NCI-H524 (cell line): ENCODE results near the gene HNF1B.
A peak's percentile ranks its signal among the peaks of the same experiment; 100 is the strongest.

Experiments used
- DNase-seq, 2 experiments: peaks; one replicate each; lab custom pipeline; 2025; lab: John Stamatoyannopoulos, UW

The HNF1B gene

DNA sequence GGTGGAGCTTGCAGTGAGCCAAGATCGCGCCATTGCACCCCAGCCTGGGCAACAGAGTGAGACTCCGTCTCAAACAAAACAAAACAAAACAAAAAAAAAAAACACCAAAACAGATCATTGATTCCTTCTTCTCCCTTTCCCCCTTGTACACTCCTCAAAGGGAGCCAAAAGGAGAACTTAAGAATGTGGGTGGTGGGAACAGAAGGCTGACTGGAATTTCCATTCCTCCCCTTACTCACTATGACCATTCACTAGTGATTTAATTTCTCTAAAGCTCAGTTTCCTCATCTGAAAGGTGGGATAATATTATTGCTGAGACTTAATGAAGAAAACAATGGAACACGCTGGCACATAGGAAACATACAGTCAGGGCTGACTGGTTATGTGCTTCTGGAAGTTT lies 17.1 kb upstream of the HNF1B start:
- no peak for DNase-seq

DNA sequence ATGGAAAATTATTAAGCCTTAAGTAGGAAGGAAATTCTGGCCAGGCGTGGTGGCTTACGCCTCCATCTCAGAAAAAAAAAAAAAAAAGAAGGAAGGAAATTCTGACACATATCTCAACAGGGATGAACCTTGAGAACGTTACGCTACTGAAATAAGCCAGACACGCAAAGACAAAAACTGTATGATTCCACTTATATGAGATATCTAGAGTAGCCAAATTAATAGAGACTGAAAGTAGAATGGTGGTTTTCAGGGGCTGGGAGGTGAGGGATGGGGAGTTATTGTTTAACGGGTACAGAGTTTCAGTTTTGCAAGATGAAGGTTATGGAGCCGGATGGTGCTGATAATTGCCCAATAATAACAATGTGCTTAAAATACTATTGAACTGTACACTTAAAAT lies 16.2 kb upstream of the HNF1B start:
- no peak for DNase-seq

DNA sequence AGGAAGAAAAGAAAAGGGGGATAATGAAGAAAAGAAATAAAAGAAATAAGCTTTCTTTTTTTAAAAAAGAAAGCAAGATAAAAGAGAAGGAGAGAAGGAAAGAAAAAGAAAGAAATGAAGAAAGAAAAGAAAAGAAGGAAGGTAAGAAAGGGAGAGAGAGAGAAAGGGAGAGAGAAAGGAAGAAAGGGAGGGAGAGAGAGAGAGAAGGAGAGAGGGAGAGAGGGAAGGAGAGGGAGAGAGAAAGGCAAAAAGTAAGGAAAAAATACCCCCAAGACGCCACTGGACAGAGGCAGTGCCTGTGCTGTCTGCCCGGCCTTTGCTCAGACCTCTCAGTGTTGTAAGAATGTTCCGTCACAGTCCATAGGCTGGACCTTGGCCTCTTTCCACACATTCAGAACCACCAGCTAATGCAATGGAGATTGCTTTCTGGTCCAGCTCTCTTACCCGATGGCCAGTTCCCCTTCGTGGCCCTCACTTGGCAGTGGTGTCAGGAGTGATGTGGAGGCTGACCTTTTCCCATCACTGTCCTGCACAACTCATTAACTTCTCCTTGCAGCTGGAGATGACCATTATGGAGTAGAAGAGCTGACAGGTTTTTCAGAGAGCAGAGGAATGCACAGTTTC lies 14.3 kb upstream of the HNF1B start:
- DNase-seq = no peak

DNA sequence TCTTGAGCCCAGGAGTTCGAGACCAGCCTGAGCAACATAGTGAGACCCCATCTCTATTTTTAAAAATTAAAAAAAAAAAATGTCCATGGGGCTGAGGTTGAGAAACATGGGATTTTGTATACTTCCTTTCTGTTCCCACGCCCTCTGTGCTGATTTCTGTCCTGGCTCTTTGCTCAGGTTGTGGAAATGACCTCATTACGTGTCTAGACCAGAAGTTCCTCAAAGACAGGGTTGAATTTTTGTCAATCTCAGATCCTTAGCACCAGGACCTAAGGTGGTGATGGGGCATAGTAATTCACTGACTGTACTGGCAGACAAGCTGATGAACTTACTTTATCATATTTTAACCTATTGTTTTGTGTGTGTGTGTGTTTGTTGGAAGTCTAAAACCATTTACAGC lies 11.2 kb upstream of the HNF1B start:
- no peak for DNase-seq

GRCh38 chr17:37755455-37755854 lies 10.6 kb upstream of the HNF1B start:
- no peak for DNase-seq

DNA sequence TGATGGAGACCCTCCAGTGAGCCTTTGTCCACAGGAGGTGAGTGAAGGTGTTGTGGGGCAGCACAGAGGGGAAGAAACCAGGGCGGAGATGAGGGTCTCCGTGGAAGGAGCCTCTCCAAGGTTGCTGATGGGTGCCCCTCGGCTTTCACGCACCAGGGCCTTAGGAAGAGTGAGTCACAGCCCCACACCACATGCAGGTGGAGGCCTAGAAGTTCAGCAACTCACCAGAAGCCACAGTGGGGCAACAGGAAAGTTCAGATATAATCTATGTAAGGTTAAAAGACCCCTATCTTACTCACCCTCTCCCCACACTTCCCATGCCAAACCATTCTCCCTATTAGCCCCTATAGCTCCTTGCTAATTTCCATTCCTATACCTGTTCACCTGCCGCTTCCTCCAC lies 9.5 kb upstream of the HNF1B start:
- no peak for DNase-seq

DNA sequence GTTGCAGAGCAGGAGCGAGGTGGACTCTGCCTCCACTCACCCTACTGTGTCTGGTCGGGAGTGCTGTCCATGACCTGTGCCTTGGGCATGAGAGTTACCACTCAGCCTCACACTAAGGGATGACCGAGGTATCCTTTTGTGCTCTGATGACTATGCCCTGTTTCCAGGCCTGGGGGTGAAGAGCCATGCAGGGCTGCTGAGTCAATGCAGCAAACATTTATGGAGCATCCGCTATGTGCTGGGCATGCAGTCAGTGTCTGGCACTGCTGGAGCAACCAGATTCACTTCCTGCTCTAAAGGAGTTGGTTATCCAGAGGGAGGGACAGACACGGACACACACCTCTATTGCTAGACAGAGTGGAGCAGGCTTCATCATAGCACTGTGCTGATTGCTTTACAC lies 7.6 kb upstream of the HNF1B start:
- DNase-seq = no peak

- no peak for DNase-seq
Measured at GRCh38 chr17:37750768-37751475, 6.1 kb upstream of the HNF1B start.

- DNase-seq = no peak
Measured at GRCh38 chr17:37750292-37750691, 5.4 kb upstream of the HNF1B start.

GRCh38 chr17:37747222-37747621 lies 2.4 kb upstream of the HNF1B start:
- peak in 1 of 2 experiments; percentile 10 for DNase-seq

GRCh38 chr17:37746617-37747016 lies 1.8 kb upstream of the HNF1B start:
- no peak for DNase-seq

GRCh38 chr17:37745801-37746426 lies 1.1 kb upstream of the HNF1B start:
- no peak for DNase-seq

DNA sequence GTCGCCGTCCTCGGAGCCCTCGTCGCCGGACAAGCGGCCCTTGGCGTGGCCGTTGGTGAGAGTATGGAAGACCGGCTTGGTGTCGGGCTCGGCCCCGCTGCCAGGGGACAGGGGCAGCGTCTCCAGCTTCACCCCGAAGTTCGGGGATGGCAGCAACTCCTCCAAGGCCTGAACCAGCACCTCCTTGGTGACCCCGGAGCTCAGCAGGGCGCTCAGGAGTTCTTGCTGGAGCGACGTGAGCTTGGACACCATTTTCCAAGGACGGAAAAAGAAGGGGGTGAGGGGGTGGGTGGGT lies 279 bp downstream of the HNF1B start:
- DNase-seq = no peak

DNA sequence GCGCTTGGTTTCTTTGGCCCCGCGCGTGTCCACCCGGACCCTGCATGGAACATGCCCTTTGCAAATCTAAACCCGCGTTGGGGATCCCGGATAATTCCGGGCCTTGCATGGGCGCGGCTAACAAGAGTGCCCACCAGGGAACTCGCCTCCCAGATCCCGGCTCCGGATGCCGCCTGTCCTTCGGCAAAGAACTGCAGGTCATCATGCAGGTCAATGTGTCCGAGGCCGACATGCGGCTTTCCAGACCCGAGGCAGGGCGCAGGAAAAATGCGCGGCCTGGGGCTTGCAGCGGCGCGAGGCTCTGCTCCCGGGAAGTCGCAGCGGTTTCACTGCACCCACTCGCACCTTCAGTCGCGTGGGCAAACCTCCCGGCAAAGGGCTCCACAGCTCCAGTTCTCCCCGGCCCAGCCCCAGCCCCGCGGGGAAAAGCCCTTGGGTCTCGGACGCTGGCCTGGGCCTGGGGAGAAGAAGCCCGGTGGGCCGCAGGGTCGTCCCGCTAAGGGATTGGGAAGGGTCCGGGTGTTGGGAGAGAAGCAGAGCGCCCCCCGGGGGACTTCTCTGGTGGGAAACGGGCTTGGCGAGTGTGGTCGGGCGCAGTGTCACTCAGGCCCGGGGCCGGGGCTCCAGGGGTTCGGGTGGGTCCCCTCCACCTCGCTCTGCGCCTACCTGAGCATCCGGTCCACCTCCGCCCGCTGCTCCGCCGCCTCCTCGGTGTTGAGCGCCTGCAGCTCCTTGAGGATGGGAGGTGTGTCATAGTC lies 805 bp downstream of the HNF1B start:
- DNase-seq = no peak

GRCh38 chr17:37743612-37743874 lies 1.3 kb downstream of the HNF1B start:
- peak; percentile 57 to 64 for DNase-seq

- peak in 1 of 2 experiments; percentile 40 for DNase-seq
Measured at GRCh38 chr17:37742762-37743611, 1.9 kb downstream of the HNF1B start.

- peak in 1 of 2 experiments; percentile 46 for DNase-seq
Measured at GRCh38 chr17:37742116-37742761, 2.6 kb downstream of the HNF1B start.

- DNase-seq = peak; percentile 29 to 31
Measured at GRCh38 chr17:37741341-37742115, 3.3 kb downstream of the HNF1B start.

GRCh38 chr17:37740915-37741314 lies 3.9 kb downstream of the HNF1B start:
- DNase-seq = no peak

- no peak for DNase-seq
Measured at GRCh38 chr17:37737971-37738370, 6.9 kb downstream of the HNF1B start.

- no peak for DNase-seq
Measured at GRCh38 chr17:37737081-37737480, 7.8 kb downstream of the HNF1B start.
